GM23338 (cell line): ENCODE data around the gene TUBA4B. TPM values are rescaled to one million over a fixed set of nuclear protein-coding genes. Genes with fewer than 3 reads are reported as not detected.
A peak's percentile ranks its signal among the peaks of the same experiment; 100 is the strongest.

Source experiments
- ATAC-seq: fragments of 200-7000 bp; cut with Tn5 transposase; 3 replicates; pipeline ENCODE4 v1.9.1; 2020
- DNase-seq: peaks from one replicate; pipeline ENCODE4 v3.0.0-alpha.2; 2015; ENCODE audit warnings: low spot score
- H2AFZ ChIP-seq: fragments of 200-600 bp; sonication (generic); 2 replicates; pipeline ENCODE4 v1.8.0; 2016; ENCODE audit warnings: antibody characterized with exemption, mild to moderate bottlenecking, moderate library complexity
- H3F3A ChIP-seq: fragments of 200-600 bp; sonication (generic); replicated peaks from 2 replicates; pipeline ENCODE4 v1.8.0; 2017; ENCODE audit warnings: antibody characterized with exemption, mixed run types, low read depth
- H3K27ac ChIP-seq: fragments of 200-600 bp; sonication (generic); 2 replicates; pipeline ENCODE4 v1.6.1; 2016; ENCODE audit warnings: low read depth
- H3K27me3 ChIP-seq: fragments of 200-600 bp; sonication (generic); 2 replicates; pipeline ENCODE4 v1.8.0; 2016; ENCODE audit warnings: mild to moderate bottlenecking, mixed run types, moderate library complexity; ENCODE audit not compliant: insufficient read depth
- H3K36me3 ChIP-seq: fragments of 200-600 bp; sonication (generic); 2 replicates; pipeline ENCODE4 v1.8.0; 2016; ENCODE audit warnings: mild to moderate bottlenecking; ENCODE audit not compliant: insufficient read depth
- H3K4me1 ChIP-seq: fragments of 200-600 bp; sonication (generic); 2 replicates; pipeline ENCODE4 v1.8.0; 2016; ENCODE audit warnings: mild to moderate bottlenecking, moderate library complexity; ENCODE audit not compliant: insufficient read depth
- H3K4me2 ChIP-seq: fragments of 200-600 bp; sonication (generic); 2 replicates; pipeline ENCODE4 v1.7.1; 2017; ENCODE audit warnings: mixed run types
- H3K4me3 ChIP-seq: fragments of 200-600 bp; sonication (generic); 2 replicates; pipeline ENCODE4 v1.6.1; 2016; ENCODE audit warnings: mixed run types
- H3K79me2 ChIP-seq: fragments of 200-600 bp; sonication (generic); replicated peaks from 2 replicates; pipeline ENCODE4 v1.8.0; 2017; ENCODE audit warnings: mild to moderate bottlenecking; ENCODE audit not compliant: insufficient read depth
- H3K9me2 ChIP-seq: fragments of 200-600 bp; sonication (generic); 2 replicates; pipeline ENCODE4 v1.8.0; 2017; ENCODE audit not compliant: insufficient read depth
- H4K20me1 ChIP-seq: fragments of 200-600 bp; sonication (generic); replicated peaks from 2 replicates; pipeline ENCODE4 v1.8.0; 2017; ENCODE audit warnings: mild to moderate bottlenecking; ENCODE audit not compliant: insufficient read depth
- H3K27ac Mint-ChIP-seq: 2 replicates; pipeline ENCODE4 v1.8.0; 2020; ENCODE audit warnings: inconsistent platforms, mild to moderate bottlenecking, moderate library complexity, mixed read lengths
- H3K27me3 Mint-ChIP-seq: 3 replicates; pipeline ENCODE4 v1.8.0; 2022; ENCODE audit warnings: low read depth, mild to moderate bottlenecking, moderate library complexity, mixed read lengths, inconsistent platforms; ENCODE audit not compliant: insufficient read depth, poor library complexity
- H3K36me3 Mint-ChIP-seq: 3 replicates; pipeline ENCODE4 v1.8.0; 2021; ENCODE audit warnings: low read depth, mild to moderate bottlenecking, inconsistent platforms, moderate library complexity, mixed read lengths
- H3K4me1 Mint-ChIP-seq: 3 replicates; pipeline ENCODE4 v1.8.0; 2020; ENCODE audit warnings: mild to moderate bottlenecking, inconsistent platforms, mixed read lengths
- H3K4me3 Mint-ChIP-seq: 3 replicates; pipeline ENCODE4 v1.8.0; 2021; ENCODE audit warnings: moderate library complexity, mild to moderate bottlenecking, inconsistent platforms, mixed read lengths
- H3K9me3 Mint-ChIP-seq: 3 replicates; pipeline ENCODE4 v1.8.0; 2020; ENCODE audit warnings: moderate library complexity, mild to moderate bottlenecking, inconsistent platforms, mixed read lengths
- CREB1 ChIP-seq: fragments of 250-450 bp; sonication (Bioruptor Pico); IDR thresholded peaks from 2 replicates; pipeline ENCODE4 v1.5.0; 2020; ENCODE audit warnings: low read depth, mild to moderate bottlenecking, moderate library complexity
- EZH2 ChIP-seq: fragments of 200-600 bp; sonication (generic); IDR thresholded peaks from one replicate; pipeline ENCODE4 v1.8.0; 2017; ENCODE audit warnings: antibody characterized with exemption, mild to moderate bottlenecking, low read depth; ENCODE audit not compliant: unreplicated experiment
- EZH2phosphoT487 ChIP-seq: fragments of 200-600 bp; sonication (generic); IDR thresholded peaks from one replicate; pipeline ENCODE4 v1.8.1; 2018; ENCODE audit warnings: antibody characterized with exemption; ENCODE audit not compliant: unreplicated experiment
- JUNB ChIP-seq: IDR thresholded peaks from one replicate; pipeline ENCODE4 v1.6.1; 2016; ENCODE audit warnings: antibody characterized with exemption; ENCODE audit not compliant: unreplicated experiment
- NANOG ChIP-seq: IDR thresholded peaks from 2 replicates; pipeline ENCODE4 v1.6.1; 2016; ENCODE audit warnings: antibody characterized with exemption, borderline replicate concordance
- POLR2AphosphoS5 ChIP-seq: IDR thresholded peaks from 2 replicates; pipeline ENCODE4 v1.6.1; 2016; ENCODE audit warnings: antibody characterized with exemption, low read depth
- REST ChIP-seq: IDR thresholded peaks from one replicate; pipeline ENCODE4 v1.6.1; 2018; ENCODE audit warnings: antibody characterized with exemption; ENCODE audit not compliant: unreplicated experiment
- ZNF114 ChIP-seq: fragments of 250-450 bp; sonication (Bioruptor Pico); IDR thresholded peaks from 2 replicates; pipeline ENCODE4 v1.5.0; 2020; ENCODE audit warnings: mild to moderate bottlenecking, moderate library complexity
- ZNF331 ChIP-seq: fragments of 250-450 bp; sonication (Bioruptor Pico); IDR thresholded peaks from 2 replicates; pipeline ENCODE4 v1.5.0; 2020; ENCODE audit warnings: low read depth, mild to moderate bottlenecking, moderate library complexity
- ZNF462 ChIP-seq: fragments of 250-450 bp; sonication (Bioruptor Pico); IDR thresholded peaks from 2 replicates; pipeline ENCODE4 v1.5.0; 2020; ENCODE audit warnings: mild to moderate bottlenecking, moderate library complexity
- polyA plus RNA-seq: library from polyadenylated mRNA; unstranded; fragments of >200 nt; fragmentation: Nextera tagmentation; extraction: Ambion mirVana; gene quantifications from 2 replicates; pipeline ENCODE4 v1.2.1, GENCODE V29; 2016
- total RNA-seq: library from RNA; depleted of rRNA; stranded (reverse); fragments of >200 nt; shearing (Covaris generic); gene quantifications from 2 replicates; pipeline ENCODE4 v1.2.3, GENCODE V29; 2014
- TF ChIP-seq, protein P1 (sequence below): IDR thresholded peaks from 2 replicates; pipeline ENCODE4 v1.6.1; 2016; ENCODE audit warnings: antibody characterized with exemption

TUBA4B gene
- total and polyA plus RNA-seq, 2 experiments from 2014 or later, result 0.14 TPM; not detected in 1

DNA sequence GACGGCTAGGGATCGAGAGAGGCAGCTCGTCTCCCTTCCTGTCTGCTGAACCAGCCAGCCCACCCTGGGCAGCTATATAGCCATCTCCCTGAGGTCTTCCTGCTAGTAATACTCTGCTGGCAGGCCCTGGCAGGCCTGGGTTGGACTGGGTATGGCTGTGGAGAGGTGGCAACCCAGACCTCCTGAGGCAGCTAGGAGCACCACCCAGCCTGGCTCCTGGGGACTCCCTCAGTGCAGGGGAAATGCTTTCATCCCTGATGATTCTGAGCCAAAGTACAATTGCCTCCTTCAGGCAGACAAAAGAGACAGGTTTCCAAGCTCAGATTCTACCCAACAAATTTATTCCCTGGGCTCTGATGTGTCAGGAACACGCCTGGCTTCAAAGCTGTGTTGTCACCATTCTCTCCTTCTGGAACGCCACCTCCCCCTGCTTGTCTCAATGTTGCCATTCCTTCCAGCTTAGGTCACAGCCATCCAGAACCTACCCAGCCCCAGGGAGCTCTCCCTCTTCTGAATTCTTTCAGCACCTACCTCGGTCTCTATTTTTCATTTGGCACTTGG is 21.4 kb downstream of the TUBA4B start:
- Mint-ChIP-seq H3K27ac (no peak overlapping the region), H3K27me3 (peaks cover 28% of the 10 kb centered on the region), H3K4me1 (peaks cover 35% of the 10 kb centered on the region), H3K36me3 (no peaks in the 10 kb centered on the region), H3K4me3 (no peak overlapping the region; the same call in 2 of the 3 replicates), H3K9me3 (no peaks in the 10 kb centered on the region)
- Histone ChIP-seq H4K20me1 (no peaks in the 10 kb centered on the region), H3K4me3 (no peak overlapping the region; the same call in 1 of the 2 replicates), H3K36me3 (no peaks in the 10 kb centered on the region), H3F3A (no peaks in the 10 kb centered on the region), H3K79me2 (no peaks in the 10 kb centered on the region), H3K27ac (no peak overlapping the region), H3K9me2 (no peaks in the 10 kb centered on the region), H3K27me3 (no peaks in the 10 kb centered on the region), H2AFZ (peak overlapping the region; percentile 69; the same call in 1 of the 2 replicates), H3K4me1 (peaks cover 28% of the 10 kb centered on the region), H3K4me2 (peak overlapping the region; percentile 69)
- peak; percentile 72 for DNase-seq
- ATAC-seq, result peak; percentile 8
- no peak for TF ChIP-seq ZNF462
- TF ChIP-seq REST, result no peak
- TF ChIP-seq ZNF331, result no peak
- no peak for TF ChIP-seq NANOG
- no peak for TF ChIP-seq EZH2
- no peak for TF ChIP-seq POLR2AphosphoS5
- no peak for TF ChIP-seq JUNB
- TF ChIP-seq, protein P1, sequence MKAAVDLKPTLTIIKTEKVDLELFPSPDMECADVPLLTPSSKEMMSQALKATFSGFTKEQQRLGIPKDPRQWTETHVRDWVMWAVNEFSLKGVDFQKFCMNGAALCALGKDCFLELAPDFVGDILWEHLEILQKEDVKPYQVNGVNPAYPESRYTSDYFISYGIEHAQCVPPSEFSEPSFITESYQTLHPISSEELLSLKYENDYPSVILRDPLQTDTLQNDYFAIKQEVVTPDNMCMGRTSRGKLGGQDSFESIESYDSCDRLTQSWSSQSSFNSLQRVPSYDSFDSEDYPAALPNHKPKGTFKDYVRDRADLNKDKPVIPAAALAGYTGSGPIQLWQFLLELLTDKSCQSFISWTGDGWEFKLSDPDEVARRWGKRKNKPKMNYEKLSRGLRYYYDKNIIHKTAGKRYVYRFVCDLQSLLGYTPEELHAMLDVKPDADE, result no peak
- TF ChIP-seq ZNF114 (CRISPR knock-in tag), result no peak
- TF ChIP-seq CREB1 (CRISPR knock-in tag), result no peak
- no peak for TF ChIP-seq EZH2phosphoT487
